HCT116 (cell line): ENCODE data around the gene ZNF775. TPM values are rescaled to one million over a fixed set of nuclear protein-coding genes. Genes with fewer than 3 reads are reported as not detected.

Source experiments
- ATAC-seq: fragments of 200-7000 bp; cut with Tn5 transposase; 2 replicates; pipeline ENCODE4 v1.9.1; 2020; ENCODE audit warnings: mild to moderate bottlenecking, moderate library complexity
- BruUV-seq: library from RNA; stranded (reverse); fragments of 400-500 nt; replicated peaks from 2 replicates; lab custom pipeline; 2021; lab: Mats Ljungman, UMichigan
- CTCF ChIA-PET: fragments of 300-600 bp; sonication (Branson Sonifier 250); formaldehyde crosslinking; loops from one replicate; lab custom pipeline; 2021; ENCODE audit warnings: antibody characterized with exemption; lab: Charles Lee
- POLR2A ChIA-PET: fragments of 300-600, 350-600 bp; sonication (Branson Sonifier 250); formaldehyde crosslinking; loops from one replicate; lab custom pipeline; 2021; ENCODE audit warnings: antibody characterized with exemption; lab: Charles Lee
- RAD21 ChIA-PET, 2 experiments: fragments of 300-600 bp; sonication (Branson Sonifier 250); formaldehyde crosslinking; loops; one replicate each; lab custom pipeline; 2023; ENCODE audit warnings: low total read pairs in 2 of 2; ENCODE audit not compliant: uncharacterized antibody in 2 of 2, unreplicated experiment in 2 of 2, low non-redundant PET in 1 of 2; lab: Charles Lee
- DNase-seq: peaks from one replicate; pipeline ENCODE4 v3.0.0-alpha.2; 2010; ENCODE audit warnings: low read depth, low spot score
- H2AFZ ChIP-seq: fragments of 200-600 bp; shearing (Covaris generic), sonication (generic); 2 replicates; pipeline ENCODE4 v1.6.1; 2017; ENCODE audit warnings: low read depth, mixed run types, mixed read lengths, antibody characterized with exemption, low read length; ENCODE audit not compliant: poor library complexity, severe bottlenecking
- H3K27ac ChIP-seq: 2 replicates; pipeline ENCODE4 v1.5.1; 2012; ENCODE audit warnings: low read depth, low read length
- H3K27me3 ChIP-seq: fragments of 200-600 bp; sonication (generic); 2 replicates; pipeline ENCODE4 v1.6.1; 2016; ENCODE audit warnings: mixed run types, low read length, mixed read lengths; ENCODE audit not compliant: insufficient read depth
- H3K36me3 ChIP-seq, 2 experiments: fragments of 200-500 bp in 1 of 2; fragments of 200-600 bp in 1 of 2; sonication (Bioruptor generic) in 1 of 2; sonication (generic) in 1 of 2; 2 replicates each; pipeline versions ENCODE4 v1.5.1 to v1.6.1; 2014 to 2016; ENCODE audit warnings: low read length in 2 of 2, inconsistent platforms in 1 of 2, mixed read lengths in 1 of 2, mixed run types in 1 of 2; ENCODE audit not compliant: insufficient read depth in 2 of 2, control insufficient read depth in 1 of 2
- H3K4me1 ChIP-seq, 2 experiments: fragments of 200-600 bp in 1 of 2; sonication (generic) in 1 of 2; 2 replicates each; pipeline versions ENCODE4 v1.5.1 to v1.6.1; 2012 to 2017; ENCODE audit warnings: low read length in 2 of 2, inconsistent platforms in 1 of 2, mild to moderate bottlenecking in 1 of 2, mixed read lengths in 1 of 2, mixed run types in 1 of 2, moderate library complexity in 1 of 2; ENCODE audit not compliant: insufficient read depth in 2 of 2, control insufficient read depth in 1 of 2
- H3K4me2 ChIP-seq: fragments of 200-600 bp; sonication (generic); 2 replicates; pipeline ENCODE4 v1.6.1; 2017; ENCODE audit warnings: mixed run types, low read length, mixed read lengths
- H3K4me3 ChIP-seq, 2 experiments: fragments of 200-600 bp in 1 of 2; sonication (generic) in 1 of 2; replicated peaks in 1 of 2; 2 replicates each; pipeline ENCODE4 v1.5.1; 2011 to 2016; ENCODE audit warnings: low read length in 2 of 2, control low read depth in 1 of 2, low read depth in 1 of 2, mild to moderate bottlenecking in 1 of 2, mixed read lengths in 1 of 2, mixed run types in 1 of 2
- H3K79me2 ChIP-seq: fragments of 200-600 bp; sonication (generic); 2 replicates; pipeline ENCODE4 v1.6.1; 2017; ENCODE audit warnings: mild to moderate bottlenecking, mixed run types, low read length, moderate library complexity, mixed read lengths; ENCODE audit not compliant: insufficient read depth
- H3K9ac ChIP-seq: fragments of 200-600 bp; sonication (generic); 2 replicates; pipeline ENCODE4 v1.6.1; 2016; ENCODE audit warnings: low read length, mixed read lengths
- H3K9me2 ChIP-seq: fragments of 200-600 bp; sonication (generic), shearing (Covaris generic); 2 replicates; pipeline ENCODE4 v1.6.1; 2017; ENCODE audit warnings: mixed run types, mild to moderate bottlenecking, moderate library complexity; ENCODE audit not compliant: insufficient read depth
- H3K9me3 ChIP-seq, 2 experiments: fragments of 200-500 bp in 1 of 2; fragments of 200-600 bp in 1 of 2; sonication (Bioruptor generic) in 1 of 2; sonication (generic) in 1 of 2; 2 replicates each; pipeline ENCODE4 v1.6.1; 2014 to 2017; ENCODE audit warnings: low read length in 2 of 2, mixed read lengths in 2 of 2, inconsistent platforms in 1 of 2, low read depth in 1 of 2, mild to moderate bottlenecking in 1 of 2, mixed run types in 1 of 2, moderate library complexity in 1 of 2; ENCODE audit not compliant: control insufficient read depth in 1 of 2, insufficient read depth in 1 of 2
- H4K20me1 ChIP-seq: fragments of 200-600 bp; sonication (generic), shearing (Covaris generic); 2 replicates; pipeline ENCODE4 v1.6.1; 2017; ENCODE audit warnings: mixed run types, mild to moderate bottlenecking, moderate library complexity; ENCODE audit not compliant: insufficient read depth
- CBX3 ChIP-seq: IDR thresholded peaks from 2 replicates; pipeline ENCODE4 v1.6.1; 2012; ENCODE audit warnings: low read depth
- EGR1 ChIP-seq: IDR thresholded peaks from 2 replicates; pipeline ENCODE4 v1.6.1; 2012; ENCODE audit warnings: low read depth
- ELF1 ChIP-seq: IDR thresholded peaks from 2 replicates; pipeline ENCODE4 v1.6.1; 2012; ENCODE audit warnings: low read depth, borderline replicate concordance
- EZH2phosphoT487 ChIP-seq: fragments of 200-600 bp; IDR thresholded peaks from 2 replicates; pipeline ENCODE4 v1.6.1; 2018; ENCODE audit warnings: antibody characterized with exemption, borderline replicate concordance
- FOSL1 ChIP-seq: IDR thresholded peaks from 2 replicates; pipeline ENCODE4 v1.6.1; 2012; ENCODE audit warnings: low read depth
- JUND ChIP-seq: IDR thresholded peaks from 2 replicates; pipeline ENCODE4 v1.6.1; 2012
- POLR2A ChIP-seq: IDR thresholded peaks from 2 replicates; pipeline ENCODE4 v1.7.0; 2011; ENCODE audit warnings: borderline replicate concordance; ENCODE audit not compliant: insufficient read depth, insufficient read length; ENCODE audit errors: extremely low read depth
- RAD21 ChIP-seq: IDR thresholded peaks from 2 replicates; pipeline ENCODE4 v1.6.1; 2012; ENCODE audit warnings: low read depth, mild to moderate bottlenecking
- SRF ChIP-seq: IDR thresholded peaks from 2 replicates; pipeline ENCODE4 v1.6.1; 2012; ENCODE audit warnings: low read depth
- TCF7L2 ChIP-seq: IDR thresholded peaks from 2 replicates; pipeline ENCODE4 v1.7.0; 2011; ENCODE audit warnings: borderline replicate concordance, inconsistent platforms; ENCODE audit not compliant: insufficient read depth, insufficient read length; ENCODE audit errors: extremely low read depth
- YY1 ChIP-seq: IDR thresholded peaks from 2 replicates; pipeline ENCODE4 v1.6.1; 2011; ENCODE audit warnings: low read length, low read depth, moderate library complexity, mild to moderate bottlenecking; ENCODE audit not compliant: insufficient replicate concordance; ENCODE audit errors: extremely low read depth
- ZNF274 ChIP-seq: fragments of 200-500 bp; sonication (Bioruptor generic); IDR thresholded peaks from 2 replicates; pipeline ENCODE4 v1.6.1; 2014; ENCODE audit warnings: mild to moderate bottlenecking, low read depth, low read length, inconsistent platforms
- intact Hi-C: fragments of 100-400 bp; cut with micrococcal nuclease; formaldehyde crosslinking; loops from 2 replicates; pipeline ENCODE4 v1.10.0; 2022
- total RNA-seq: library from RNA; stranded (reverse); gene quantifications from one replicate; pipeline ENCODE4 v1.2.1, GENCODE V29; 2021; ENCODE audit not compliant: unreplicated experiment
- TF ChIP-seq, protein P1 (sequence below): IDR thresholded peaks from 2 replicates; pipeline ENCODE4 v1.6.1; 2012
- TF ChIP-seq, protein P2 (sequence below): IDR thresholded peaks from 2 replicates; pipeline ENCODE4 v1.6.1; 2012
- TF ChIP-seq, protein P3 (sequence below): IDR thresholded peaks from 2 replicates; pipeline ENCODE4 v1.6.1; 2012; ENCODE audit warnings: low read depth
- TF ChIP-seq, protein P4 (sequence below): IDR thresholded peaks from 2 replicates; pipeline ENCODE4 v1.6.1; 2011; ENCODE audit warnings: mild to moderate bottlenecking, low read length, moderate library complexity; ENCODE audit not compliant: insufficient replicate concordance; ENCODE audit errors: extremely low read depth
- TF ChIP-seq, protein P5 (sequence below), 3 experiments: fragments of 200-600 bp in 1 of 3; sonication (generic) in 1 of 3; IDR thresholded peaks in 2 of 3; conservative IDR thresholded peaks in 1 of 3; 2 replicates each; pipeline ENCODE4 v1.5.1; 2012 to 2017; ENCODE audit warnings: low read depth in 2 of 3, low read length in 2 of 3, antibody characterized with exemption in 1 of 3, borderline replicate concordance in 1 of 3, control low read depth in 1 of 3, mild to moderate bottlenecking in 1 of 3, mixed read lengths in 1 of 3, mixed run types in 1 of 3, moderate library complexity in 1 of 3; ENCODE audit not compliant: insufficient read depth in 1 of 3

Gene ZNF775
- total RNA-seq, 1 experiment from 2014 or later, result 4.5 TPM

DNA sequence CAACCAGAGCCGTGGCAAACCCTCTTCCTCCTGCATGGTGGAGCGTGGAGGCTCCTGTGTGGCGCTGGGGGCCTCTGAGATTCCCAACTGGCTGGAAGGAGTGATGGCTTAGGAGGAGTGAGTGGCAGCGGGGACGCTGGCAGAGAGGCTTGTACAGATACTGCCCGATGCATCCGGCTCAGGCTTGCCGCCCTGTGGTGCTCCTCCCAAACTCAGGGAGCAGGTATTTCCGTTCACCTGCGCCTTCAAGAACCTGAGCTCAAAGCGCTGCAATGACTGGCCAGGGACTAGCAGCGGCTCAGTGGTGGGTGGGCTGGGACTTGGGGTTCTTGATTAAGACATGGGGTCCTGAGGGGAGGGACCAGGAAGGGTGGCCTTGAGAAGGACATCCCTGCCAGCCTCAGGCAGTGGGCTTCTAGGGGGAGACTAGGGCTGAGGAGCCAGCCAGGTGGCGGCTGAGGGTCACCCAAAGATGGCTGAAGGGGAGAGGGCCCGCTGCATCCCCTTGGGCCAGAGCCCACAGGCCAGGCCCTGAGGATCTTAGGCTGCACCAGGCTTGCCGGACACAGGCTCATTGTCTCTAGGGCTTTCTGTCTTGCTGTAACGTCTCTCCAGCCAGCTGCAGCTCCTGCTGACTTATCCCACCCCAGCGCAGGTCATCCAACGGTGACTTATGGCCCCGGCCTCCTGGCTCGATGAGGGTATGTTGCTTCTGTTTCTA lies 3.2 kb downstream of the ZNF775 start:
- no peak overlapping the region for H3K9ac ChIP-seq
- no peak overlapping the region for H3K4me3 ChIP-seq
- H3K27ac ChIP-seq, result no peak overlapping the region
- RAD21 ChIA-PET, result no interaction called here
- CTCF ChIA-PET, result no interaction called here
- intact Hi-C loops, result no loop called here
- BruUV-seq, result no TSS peak
- POLR2A ChIA-PET, result interaction anchor here (0.6 kb wide), 1 partner anchor 18 kb away, joined by 3 read pairs; no protein-coding TSS in a partner anchor
- H4K20me1 ChIP-seq, result no peaks in the 10 kb centered on the region
- DNase-seq, result no peak
- peaks cover 15 to 24% of the 10 kb centered on the region in 2 experiments for H3K4me1 ChIP-seq
- no peak overlapping the region for H2AFZ ChIP-seq
- no peak for ATAC-seq
- TF ChIP-seq, protein P1, sequence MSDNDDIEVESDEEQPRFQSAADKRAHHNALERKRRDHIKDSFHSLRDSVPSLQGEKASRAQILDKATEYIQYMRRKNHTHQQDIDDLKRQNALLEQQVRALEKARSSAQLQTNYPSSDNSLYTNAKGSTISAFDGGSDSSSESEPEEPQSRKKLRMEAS, result no peak
- TF ChIP-seq SRF, result no peak
- TF ChIP-seq CBX3, result no peak
- no peak for TF ChIP-seq YY1
- TF ChIP-seq, protein P2, sequence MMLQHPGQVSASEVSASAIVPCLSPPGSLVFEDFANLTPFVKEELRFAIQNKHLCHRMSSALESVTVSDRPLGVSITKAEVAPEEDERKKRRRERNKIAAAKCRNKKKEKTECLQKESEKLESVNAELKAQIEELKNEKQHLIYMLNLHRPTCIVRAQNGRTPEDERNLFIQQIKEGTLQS, result no peak
- TF ChIP-seq EGR1, result no peak
- TF ChIP-seq EZH2phosphoT487, result no peak
- no peak for TF ChIP-seq RAD21
- TF ChIP-seq, protein P3, sequence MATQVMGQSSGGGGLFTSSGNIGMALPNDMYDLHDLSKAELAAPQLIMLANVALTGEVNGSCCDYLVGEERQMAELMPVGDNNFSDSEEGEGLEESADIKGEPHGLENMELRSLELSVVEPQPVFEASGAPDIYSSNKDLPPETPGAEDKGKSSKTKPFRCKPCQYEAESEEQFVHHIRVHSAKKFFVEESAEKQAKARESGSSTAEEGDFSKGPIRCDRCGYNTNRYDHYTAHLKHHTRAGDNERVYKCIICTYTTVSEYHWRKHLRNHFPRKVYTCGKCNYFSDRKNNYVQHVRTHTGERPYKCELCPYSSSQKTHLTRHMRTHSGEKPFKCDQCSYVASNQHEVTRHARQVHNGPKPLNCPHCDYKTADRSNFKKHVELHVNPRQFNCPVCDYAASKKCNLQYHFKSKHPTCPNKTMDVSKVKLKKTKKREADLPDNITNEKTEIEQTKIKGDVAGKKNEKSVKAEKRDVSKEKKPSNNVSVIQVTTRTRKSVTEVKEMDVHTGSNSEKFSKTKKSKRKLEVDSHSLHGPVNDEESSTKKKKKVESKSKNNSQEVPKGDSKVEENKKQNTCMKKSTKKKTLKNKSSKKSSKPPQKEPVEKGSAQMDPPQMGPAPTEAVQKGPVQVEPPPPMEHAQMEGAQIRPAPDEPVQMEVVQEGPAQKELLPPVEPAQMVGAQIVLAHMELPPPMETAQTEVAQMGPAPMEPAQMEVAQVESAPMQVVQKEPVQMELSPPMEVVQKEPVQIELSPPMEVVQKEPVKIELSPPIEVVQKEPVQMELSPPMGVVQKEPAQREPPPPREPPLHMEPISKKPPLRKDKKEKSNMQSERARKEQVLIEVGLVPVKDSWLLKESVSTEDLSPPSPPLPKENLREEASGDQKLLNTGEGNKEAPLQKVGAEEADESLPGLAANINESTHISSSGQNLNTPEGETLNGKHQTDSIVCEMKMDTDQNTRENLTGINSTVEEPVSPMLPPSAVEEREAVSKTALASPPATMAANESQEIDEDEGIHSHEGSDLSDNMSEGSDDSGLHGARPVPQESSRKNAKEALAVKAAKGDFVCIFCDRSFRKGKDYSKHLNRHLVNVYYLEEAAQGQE, result no peak
- TF ChIP-seq, protein P4, sequence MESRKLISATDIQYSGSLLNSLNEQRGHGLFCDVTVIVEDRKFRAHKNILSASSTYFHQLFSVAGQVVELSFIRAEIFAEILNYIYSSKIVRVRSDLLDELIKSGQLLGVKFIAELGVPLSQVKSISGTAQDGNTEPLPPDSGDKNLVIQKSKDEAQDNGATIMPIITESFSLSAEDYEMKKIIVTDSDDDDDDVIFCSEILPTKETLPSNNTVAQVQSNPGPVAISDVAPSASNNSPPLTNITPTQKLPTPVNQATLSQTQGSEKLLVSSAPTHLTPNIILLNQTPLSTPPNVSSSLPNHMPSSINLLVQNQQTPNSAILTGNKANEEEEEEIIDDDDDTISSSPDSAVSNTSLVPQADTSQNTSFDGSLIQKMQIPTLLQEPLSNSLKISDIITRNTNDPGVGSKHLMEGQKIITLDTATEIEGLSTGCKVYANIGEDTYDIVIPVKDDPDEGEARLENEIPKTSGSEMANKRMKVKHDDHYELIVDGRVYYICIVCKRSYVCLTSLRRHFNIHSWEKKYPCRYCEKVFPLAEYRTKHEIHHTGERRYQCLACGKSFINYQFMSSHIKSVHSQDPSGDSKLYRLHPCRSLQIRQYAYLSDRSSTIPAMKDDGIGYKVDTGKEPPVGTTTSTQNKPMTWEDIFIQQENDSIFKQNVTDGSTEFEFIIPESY, result no peak
- TF ChIP-seq JUND, result no peak
- no peak for TF ChIP-seq TCF7L2
- TF ChIP-seq, protein P5, sequence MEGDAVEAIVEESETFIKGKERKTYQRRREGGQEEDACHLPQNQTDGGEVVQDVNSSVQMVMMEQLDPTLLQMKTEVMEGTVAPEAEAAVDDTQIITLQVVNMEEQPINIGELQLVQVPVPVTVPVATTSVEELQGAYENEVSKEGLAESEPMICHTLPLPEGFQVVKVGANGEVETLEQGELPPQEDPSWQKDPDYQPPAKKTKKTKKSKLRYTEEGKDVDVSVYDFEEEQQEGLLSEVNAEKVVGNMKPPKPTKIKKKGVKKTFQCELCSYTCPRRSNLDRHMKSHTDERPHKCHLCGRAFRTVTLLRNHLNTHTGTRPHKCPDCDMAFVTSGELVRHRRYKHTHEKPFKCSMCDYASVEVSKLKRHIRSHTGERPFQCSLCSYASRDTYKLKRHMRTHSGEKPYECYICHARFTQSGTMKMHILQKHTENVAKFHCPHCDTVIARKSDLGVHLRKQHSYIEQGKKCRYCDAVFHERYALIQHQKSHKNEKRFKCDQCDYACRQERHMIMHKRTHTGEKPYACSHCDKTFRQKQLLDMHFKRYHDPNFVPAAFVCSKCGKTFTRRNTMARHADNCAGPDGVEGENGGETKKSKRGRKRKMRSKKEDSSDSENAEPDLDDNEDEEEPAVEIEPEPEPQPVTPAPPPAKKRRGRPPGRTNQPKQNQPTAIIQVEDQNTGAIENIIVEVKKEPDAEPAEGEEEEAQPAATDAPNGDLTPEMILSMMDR (IDR thresholded peaks at IDR 0.05 in 2 of 3, conservative IDR thresholded peaks at IDR 0.05 in 1 of 3; ENCODE audit: borderline replicate concordance in 1 of 3, insufficient read depth in 1 of 3, low read depth in 2 of 3, low read length in 2 of 3), result no peak
- TF ChIP-seq POLR2A, result no peak
- no peak for TF ChIP-seq FOSL1
- no peak for TF ChIP-seq ZNF274
- TF ChIP-seq ELF1, result no peak
- TF ChIP-seq, all 23 proteins: peak for 0
- Histone ChIP-seq H3K79me2 (no peaks in the 10 kb centered on the region; the same call in 1 of the 2 replicates), H3K27me3 (no peaks in the 10 kb centered on the region), H3K36me3 (no peaks in the 10 kb centered on the region), H3K9me3 (no peaks in the 10 kb centered on the region), H3K4me2 (no peak overlapping the region), H3K9me2 (no peaks in the 10 kb centered on the region)
